Amniotic epithelial cell (primary cell): ENCODE measurements around the gene COL24A1.
A peak's percentile ranks its signal among the peaks of the same experiment; 100 is the strongest.
"Not testable (repeated sequence)": the region's sequence is repeated elsewhere in the genome, so short reads cannot be mapped to it uniquely, and the experiment has no call there.

Experiments used
- DNase-seq: peaks from one replicate; pipeline ENCODE4 v3.0.0-alpha.2; 2010; ENCODE audit warnings: low read depth

The COL24A1 gene

GRCh38 chr1:86072474-86072873 lies 84.1 kb downstream of the COL24A1 start:
- not testable (repeated sequence) for DNase-seq

DNA sequence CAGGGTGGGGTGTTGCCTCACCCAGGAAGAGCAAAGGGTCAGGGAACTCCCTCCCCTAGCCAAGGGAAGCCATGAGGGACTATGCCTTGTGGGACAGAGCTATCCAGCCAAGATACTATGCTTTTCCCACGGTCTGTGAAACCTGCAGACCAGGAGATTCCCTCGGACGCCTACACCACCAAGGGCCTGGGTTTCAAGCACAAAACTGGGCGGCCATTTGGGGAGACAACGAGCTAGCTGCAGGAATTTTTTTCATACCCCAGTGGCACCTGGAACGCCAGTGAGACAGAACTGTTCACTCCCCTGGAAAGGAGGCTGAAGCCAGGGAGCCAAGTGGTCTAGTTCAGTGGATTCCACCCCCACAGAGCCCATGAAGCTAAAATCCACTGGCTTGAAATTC lies 84.7 kb downstream of the COL24A1 start:
- not testable (repeated sequence) for DNase-seq

DNA sequence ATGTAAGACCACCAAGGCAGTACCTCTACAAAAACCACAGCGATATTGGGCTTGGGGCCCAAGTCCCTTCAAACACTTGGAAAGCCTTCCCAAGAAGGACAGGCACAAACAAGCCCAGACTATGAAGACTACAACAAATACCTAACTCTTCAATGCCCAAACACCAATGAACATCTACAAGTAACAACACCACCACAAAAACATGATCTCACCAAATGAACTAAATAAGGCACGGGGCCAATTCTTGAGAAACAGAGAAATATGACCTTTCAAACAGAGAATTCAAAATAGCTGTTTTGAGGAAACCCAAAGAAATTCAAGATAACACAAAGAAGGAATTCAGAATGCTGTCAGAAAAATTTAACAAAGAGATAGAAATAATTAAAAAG lies 86.8 kb downstream of the COL24A1 start:
- DNase-seq, result peak; percentile 69

DNA sequence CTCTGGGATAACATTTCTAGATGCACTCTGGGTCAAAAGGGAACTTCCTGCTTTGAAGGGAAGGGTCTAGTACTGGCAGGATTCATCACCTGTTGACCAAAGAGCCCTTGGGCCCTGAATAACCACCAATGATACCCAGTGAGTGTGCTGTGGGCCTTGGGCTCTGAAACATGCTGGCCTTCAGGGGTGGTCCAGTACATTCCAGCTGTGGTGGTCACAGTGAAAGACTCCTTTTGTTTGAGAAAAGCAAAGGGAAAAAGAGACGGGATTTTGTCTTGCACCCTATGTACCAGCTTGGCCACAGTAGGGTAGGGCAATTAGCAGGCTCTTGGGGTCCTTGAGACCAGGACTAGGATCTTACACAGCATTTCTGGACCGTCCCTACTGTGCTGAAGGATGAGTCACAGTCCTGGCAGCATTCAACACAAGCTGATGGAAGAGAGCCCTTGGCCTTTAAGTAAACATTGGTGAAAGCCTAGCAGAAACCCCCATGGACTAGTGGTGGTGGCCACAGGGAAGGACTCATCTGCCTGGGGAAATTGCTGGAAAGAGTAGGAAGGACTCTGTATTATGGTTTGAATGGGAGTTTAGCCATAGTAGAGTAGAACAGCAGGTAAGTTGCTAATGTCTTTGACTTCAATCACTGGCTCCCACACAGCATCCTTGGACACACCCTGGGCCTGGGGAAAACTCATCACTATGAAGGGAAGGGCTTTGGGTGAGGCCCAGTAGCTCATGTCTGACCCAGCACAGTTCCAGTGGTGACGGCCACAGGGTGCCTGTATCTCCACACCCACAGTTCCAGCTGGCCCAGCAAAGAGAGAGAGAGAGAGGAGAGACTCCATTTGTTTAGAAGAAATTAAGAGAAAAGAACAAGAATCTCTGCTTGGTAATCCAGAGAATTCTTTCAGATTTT lies 87.5 kb downstream of the COL24A1 start:
- peak; percentile 10 for DNase-seq

GRCh38 chr1:86068271-86068721 lies 88.3 kb downstream of the COL24A1 start:
- DNase-seq, result no peak

DNA sequence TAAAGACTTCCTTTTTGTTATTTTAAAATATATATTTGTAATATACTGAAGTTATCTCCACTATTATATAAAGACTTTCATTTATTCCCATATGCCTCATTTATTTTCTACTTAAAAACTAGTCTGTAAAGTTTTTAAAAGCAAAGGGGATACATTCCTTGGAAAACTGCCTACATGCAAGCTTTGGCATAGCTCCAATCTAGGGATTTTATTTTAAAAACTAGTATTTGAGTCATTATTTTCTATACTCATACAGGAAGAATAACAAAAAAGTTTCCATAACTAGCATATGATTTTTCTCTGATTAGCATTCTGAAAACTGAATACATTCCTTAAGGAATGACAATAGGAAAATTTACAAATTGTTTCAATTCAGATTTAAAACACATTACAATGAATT lies 88.9 kb downstream of the COL24A1 start:
- DNase-seq, result no peak

DNA sequence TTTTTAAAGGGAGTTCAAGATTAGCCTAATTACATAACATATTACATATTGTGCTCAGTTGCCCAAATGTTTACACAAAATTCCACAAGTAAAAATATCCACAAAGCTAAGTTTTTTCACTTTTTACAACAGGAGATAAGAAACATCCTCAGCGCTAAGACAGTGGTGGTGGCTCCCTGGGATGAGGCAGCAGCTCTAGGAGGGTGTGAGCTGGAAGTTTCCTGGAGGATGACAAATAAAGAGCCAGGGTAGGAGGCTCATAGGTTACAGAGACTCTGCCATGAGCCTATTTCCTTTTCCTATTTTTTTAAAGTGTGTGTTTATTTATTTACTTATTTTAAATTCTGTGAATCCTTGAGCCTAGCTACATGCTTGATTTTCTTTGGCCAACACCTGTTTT lies 91.7 kb downstream of the COL24A1 start:
- no peak for DNase-seq

DNA sequence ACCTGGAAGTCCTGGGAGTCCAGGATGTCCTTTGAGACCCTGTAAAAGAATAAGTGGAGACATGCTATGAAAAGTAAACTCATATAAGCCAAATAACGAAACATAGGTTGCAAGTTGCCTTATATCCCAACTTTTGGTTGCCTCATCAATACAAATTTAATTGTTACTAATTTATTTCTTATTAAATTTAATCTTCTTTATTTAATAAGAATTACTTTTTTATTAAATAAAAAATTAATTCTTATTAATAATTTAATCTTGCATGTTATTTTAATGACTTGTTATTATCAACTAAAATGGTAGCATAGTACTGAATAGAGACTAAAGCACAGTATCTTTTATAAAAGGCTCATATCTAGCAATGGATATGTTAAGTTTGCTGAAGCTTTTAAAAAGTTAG lies 92.9 kb downstream of the COL24A1 start:
- no peak for DNase-seq

GRCh38 chr1:86062453-86062852 lies 94.1 kb downstream of the COL24A1 start:
- DNase-seq, result no peak

DNA sequence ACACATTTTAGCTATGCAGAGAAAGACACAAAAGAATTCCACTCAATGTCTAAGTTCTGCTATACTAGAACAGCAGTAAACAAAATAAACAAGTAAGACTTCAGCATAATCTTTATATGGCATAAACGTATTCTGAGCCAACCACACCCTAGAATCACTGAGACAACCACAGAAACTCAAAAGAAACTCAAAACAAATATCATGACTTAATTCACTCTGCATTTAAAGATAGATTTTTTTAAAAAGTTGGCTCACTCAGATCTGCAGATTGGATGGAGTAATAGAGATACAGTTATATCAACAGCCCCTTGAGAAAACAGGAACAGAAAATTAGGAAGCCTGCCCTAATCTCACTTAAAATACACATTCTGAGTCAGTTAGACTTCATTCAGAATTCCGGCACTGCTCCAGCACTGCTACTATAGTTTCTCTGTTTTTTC lies 95.0 kb downstream of the COL24A1 start:
- DNase-seq, result no peak

DNA sequence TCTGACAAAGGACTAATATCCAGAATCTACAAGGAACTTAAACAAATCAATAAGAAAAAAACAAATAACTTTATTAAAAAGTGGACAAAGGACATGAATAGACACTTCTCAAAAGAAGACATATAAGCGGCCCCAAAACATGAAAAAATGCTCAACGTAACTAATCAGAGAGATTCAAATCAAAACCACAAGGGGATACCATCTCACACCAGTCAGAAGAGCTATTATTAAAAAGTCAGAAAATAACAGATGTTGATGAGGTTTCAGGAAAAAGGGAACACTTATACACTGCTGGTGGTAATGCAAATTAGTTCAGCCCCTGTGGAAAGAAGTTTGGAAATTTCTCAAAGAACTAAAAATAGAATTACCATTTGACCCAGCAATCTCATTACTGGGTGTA lies 102.2 kb downstream of the COL24A1 start:
- no peak for DNase-seq

GRCh38 chr1:86052948-86053698 lies 103.4 kb downstream of the COL24A1 start:
- DNase-seq, result no peak

- DNase-seq, result no peak
Observed at GRCh38 chr1:86035101-86035500, 121.5 kb downstream of the COL24A1 start.

GRCh38 chr1:86030180-86030579 lies 126.4 kb downstream of the COL24A1 start:
- DNase-seq, result no peak

- peak; percentile 7 for DNase-seq
Observed at GRCh38 chr1:86018283-86018923, 138.2 kb downstream of the COL24A1 start.

- no peak for DNase-seq
Observed at GRCh38 chr1:86016076-86016759, 140.4 kb downstream of the COL24A1 start.

GRCh38 chr1:86015375-86015774 lies 141.2 kb downstream of the COL24A1 start:
- DNase-seq, result no peak

GRCh38 chr1:86000601-86001000 lies 156.0 kb downstream of the COL24A1 start:
- no peak for DNase-seq

DNA sequence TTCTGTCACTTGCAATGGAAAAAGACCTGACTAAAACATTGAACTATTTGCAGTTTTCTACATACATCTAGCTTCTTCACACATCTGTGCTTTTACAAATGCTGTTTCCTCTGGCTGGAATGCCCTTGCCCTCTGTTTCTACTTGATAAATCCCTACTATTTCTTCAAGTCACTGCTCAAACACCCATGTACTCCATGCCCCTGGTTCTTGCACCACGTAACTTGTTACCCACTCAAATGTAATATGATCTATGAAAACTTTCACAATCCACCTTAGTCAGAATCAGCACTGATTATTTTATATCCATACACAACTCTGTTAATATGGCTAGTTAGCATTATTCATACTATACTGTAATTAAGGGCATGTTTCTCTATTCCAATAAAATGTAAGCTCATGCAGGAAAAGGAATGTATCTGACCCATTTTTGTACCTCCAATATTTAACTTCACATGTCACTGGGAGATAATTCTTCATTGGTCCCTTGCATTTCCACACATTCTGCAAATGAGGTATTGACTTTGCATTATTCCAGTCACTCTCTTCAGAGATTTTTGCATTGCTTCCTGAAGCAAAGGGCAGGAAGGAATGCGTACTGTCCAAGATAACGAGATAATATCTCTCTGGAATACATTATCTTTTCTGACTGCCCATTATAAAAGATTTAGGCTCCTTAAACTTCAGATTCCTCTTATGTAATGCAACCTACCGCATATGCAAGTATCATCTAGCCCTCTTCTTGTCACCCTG lies 158.3 kb downstream of the COL24A1 start:
- DNase-seq, result peak; percentile 2

GRCh38 chr1:85992791-85993190 lies 163.8 kb downstream of the COL24A1 start:
- peak; percentile 24 for DNase-seq

- DNase-seq, result no peak
Observed at GRCh38 chr1:85991261-85991660, 165.3 kb downstream of the COL24A1 start.
